ENCODE measurements around the gene UNC93B1. TPM values are rescaled to one million over a fixed set of nuclear protein-coding genes. Genes with fewer than 3 reads are reported as not detected.

UNC93B1 gene
- total RNA-seq, 5 donors from 2014 or later (not counting 1 experiment from before 2014, with no cell fraction given): 16.7 to 38.6 (median 27.8) TPM

- H3K36me3 ChIP-seq (ENCODE audit: control insufficient read depth in 2 of 2, extremely low read depth in 1 of 2, insufficient read depth in 1 of 2, low read length in 1 of 2): no peaks in the 10 kb centered on the region
- 69% methylated on average over 26 of the region's 33 CpGs for WGBS (ENCODE audit: insufficient coverage)
- no peak within 1 kb of the TSS for H3K4me3 ChIP-seq (ENCODE audit: control insufficient read depth in 1 of 2, extremely low read depth in 1 of 2, low read length in 1 of 2)
- H3K4me1 Mint-ChIP-seq: peaks cover 7 to 13% (median 7%) of the 10 kb centered on the region in 3 donors
- DNase-seq (peak in 3 of 35 experiments; percentile 19 to 55 (median 19)), ATAC-seq (replicated peaks in 1 of 4) (no peak)
- no peaks in the 10 kb centered on the region for H3K36me3 Mint-ChIP-seq
- H3K27ac ChIP-seq (ENCODE audit: low read length): no peak within 1 kb of the TSS
- H3K9me3 Mint-ChIP-seq: no peaks in the 10 kb centered on the region
- no peaks in the 10 kb centered on the region for H3K9me3 ChIP-seq
- peaks cover 0 to 3% of the 10 kb centered on the region in 2 donors for H3K27me3 Mint-ChIP-seq
- ChIA-PET CTCF (no interaction called here), POLR2A (no interaction called here)
- H3K4me3 Mint-ChIP-seq: no peak within 1 kb of the TSS
- H3K4me1 ChIP-seq (ENCODE audit: control insufficient read depth in 1 of 2, extremely low read depth in 1 of 2, insufficient read depth in 2 of 2, low read length in 2 of 2): peaks cover 0 to 13% of the 10 kb centered on the region in 2 experiments
- peaks cover 0 to 36% of the 10 kb centered on the region in 2 experiments for H3K27me3 ChIP-seq (replicated peaks in 1 of 2; ENCODE audit: control insufficient read depth in 2 of 2, extremely low read depth in 1 of 2, insufficient read depth in 2 of 2, low read length in 1 of 2)
- H3K27ac Mint-ChIP-seq: peak within 1 kb of the TSS in 1 of 2 donors; percentile 4
Observed at GRCh38 chr11:68010090-68011041, 6.5 kb upstream of the UNC93B1 start, which contains the start of gene ALDH3B1. TSS of gene ALDH3B1 (plus strand) at chr11:68010327. CDS start at chr11:68015298, 4,971 bp downstream.

- Mint-ChIP-seq H3K4me1 (peaks cover 11 to 20% (median 13%) of the 10 kb centered on the region in 3 donors), H3K9me3 (no peaks in the 10 kb centered on the region), H3K4me3 (no peak overlapping the region), H3K36me3 (no peaks in the 10 kb centered on the region), H3K27me3 (peaks cover 0 to 3% of the 10 kb centered on the region in 2 donors), H3K27ac (peak overlapping the region in 1 of 2 donors; percentile 4)
- H3K27me3 ChIP-seq (replicated peaks in 1 of 2; ENCODE audit: control insufficient read depth in 2 of 2, extremely low read depth in 1 of 2, insufficient read depth in 2 of 2, low read length in 1 of 2): peaks cover 0 to 32% of the 10 kb centered on the region in 2 experiments
- no peaks in the 10 kb centered on the region for H3K36me3 ChIP-seq (ENCODE audit: control insufficient read depth in 2 of 2, extremely low read depth in 1 of 2, insufficient read depth in 1 of 2, low read length in 1 of 2)
- H3K4me1 ChIP-seq (ENCODE audit: control insufficient read depth in 1 of 2, extremely low read depth in 1 of 2, insufficient read depth in 2 of 2, low read length in 2 of 2): peaks cover 0 to 17% of the 10 kb centered on the region in 2 experiments
- POLR2A ChIA-PET: no interaction called here
- CTCF ChIA-PET: no interaction called here
- no peak overlapping the region for H3K27ac ChIP-seq (ENCODE audit: low read length)
- peak in 1 of 35 experiments; percentile 20 for DNase-seq
- H3K9me3 ChIP-seq: no peaks in the 10 kb centered on the region
- WGBS (ENCODE audit: insufficient coverage): 95% methylated on average over 2 of the region's 12 CpGs
- no peak overlapping the region for H3K4me3 ChIP-seq (ENCODE audit: control insufficient read depth in 1 of 2, extremely low read depth in 1 of 2, low read length in 1 of 2)
- no peak for ATAC-seq (replicated peaks in 1 of 4)
Observed at GRCh38 chr11:68009391-68010089, 5.6 kb upstream of the UNC93B1 start.

GRCh38 chr11:68008381-68009337, 4.8 kb upstream of the UNC93B1 start:
- Histone ChIP-seq H3K27ac (ENCODE audit: low read length) (no peak overlapping the region), H3K27me3 (replicated peaks in 1 of 2; ENCODE audit: control insufficient read depth in 2 of 2, extremely low read depth in 1 of 2, insufficient read depth in 2 of 2, low read length in 1 of 2) (peaks cover 0 to 28% of the 10 kb centered on the region in 2 experiments), H3K4me3 (ENCODE audit: control insufficient read depth in 1 of 2, extremely low read depth in 1 of 2, low read length in 1 of 2) (no peak overlapping the region), H3K36me3 (ENCODE audit: control insufficient read depth in 2 of 2, extremely low read depth in 1 of 2, insufficient read depth in 1 of 2, low read length in 1 of 2) (no peaks in the 10 kb centered on the region), H3K9me3 (no peaks in the 10 kb centered on the region), H3K4me1 (ENCODE audit: control insufficient read depth in 1 of 2, extremely low read depth in 1 of 2, insufficient read depth in 2 of 2, low read length in 2 of 2) (peaks cover 0 to 23% of the 10 kb centered on the region in 2 experiments)
- Mint-ChIP-seq H3K36me3 (no peaks in the 10 kb centered on the region), H3K27ac (peak overlapping the region in 1 of 2 donors; percentile 28), H3K27me3 (peaks cover 0 to 3% of the 10 kb centered on the region in 2 donors), H3K9me3 (no peaks in the 10 kb centered on the region), H3K4me1 (peaks cover 15 to 25% (median 19%) of the 10 kb centered on the region in 3 donors), H3K4me3 (no peak overlapping the region)
- DNase-seq (no peak), ATAC-seq (replicated peaks in 1 of 4) (peak in 1 of 4 experiments; percentile 24)
- 68% methylated on average over 17 of the region's 27 CpGs for WGBS (ENCODE audit: insufficient coverage)
- CTCF ChIA-PET: no interaction called here
- POLR2A ChIA-PET: no interaction called here

GRCh38 chr11:68007498-68008380, 3.8 kb upstream of the UNC93B1 start:
- Histone ChIP-seq H3K4me1 (ENCODE audit: control insufficient read depth in 1 of 2, extremely low read depth in 1 of 2, insufficient read depth in 2 of 2, low read length in 2 of 2) (peaks cover 0 to 29% of the 10 kb centered on the region in 2 experiments), H3K27ac (ENCODE audit: low read length) (no peak overlapping the region), H3K27me3 (replicated peaks in 1 of 2; ENCODE audit: control insufficient read depth in 2 of 2, extremely low read depth in 1 of 2, insufficient read depth in 2 of 2, low read length in 1 of 2) (peaks cover 0 to 20% of the 10 kb centered on the region in 2 experiments), H3K9me3 (no peaks in the 10 kb centered on the region), H3K36me3 (ENCODE audit: control insufficient read depth in 2 of 2, extremely low read depth in 1 of 2, insufficient read depth in 1 of 2, low read length in 1 of 2) (no peaks in the 10 kb centered on the region), H3K4me3 (ENCODE audit: control insufficient read depth in 1 of 2, extremely low read depth in 1 of 2, low read length in 1 of 2) (no peak overlapping the region)
- no peak for DNase-seq
- 76% methylated on average over 13 of the region's 16 CpGs for WGBS (ENCODE audit: insufficient coverage)
- ATAC-seq (replicated peaks in 1 of 4): no peak
- peaks cover 18 to 29% (median 19%) of the 10 kb centered on the region in 3 donors for H3K4me1 Mint-ChIP-seq
- peaks cover 0 to 3% of the 10 kb centered on the region in 2 donors for H3K27me3 Mint-ChIP-seq
- CTCF ChIA-PET: no interaction called here
- no peaks in the 10 kb centered on the region for H3K36me3 Mint-ChIP-seq
- H3K4me3 Mint-ChIP-seq: no peak overlapping the region
- POLR2A ChIA-PET: no interaction called here
- no peaks in the 10 kb centered on the region for H3K9me3 Mint-ChIP-seq
- H3K27ac Mint-ChIP-seq: no peak overlapping the region

- H3K4me3 ChIP-seq (ENCODE audit: control insufficient read depth in 1 of 2, extremely low read depth in 1 of 2, low read length in 1 of 2): no peak overlapping the region
- H3K36me3 ChIP-seq (ENCODE audit: control insufficient read depth in 2 of 2, extremely low read depth in 1 of 2, insufficient read depth in 1 of 2, low read length in 1 of 2): no peaks in the 10 kb centered on the region
- ATAC-seq (replicated peaks in 1 of 4) (no peak), DNase-seq (no peak)
- 95% methylated on average over 7 of the region's 7 CpGs for WGBS (ENCODE audit: insufficient coverage)
- POLR2A ChIA-PET: no interaction called here
- CTCF ChIA-PET: no interaction called here
- peaks cover 19 to 36% (median 25%) of the 10 kb centered on the region in 3 donors for H3K4me1 Mint-ChIP-seq
- H3K9me3 ChIP-seq: no peaks in the 10 kb centered on the region
- H3K27me3 ChIP-seq (replicated peaks in 1 of 2; ENCODE audit: control insufficient read depth in 2 of 2, extremely low read depth in 1 of 2, insufficient read depth in 2 of 2, low read length in 1 of 2): peaks cover 0 to 10% of the 10 kb centered on the region in 2 experiments
- no peaks in the 10 kb centered on the region for H3K9me3 Mint-ChIP-seq
- no peak overlapping the region for H3K4me3 Mint-ChIP-seq
- no peak overlapping the region for H3K27ac Mint-ChIP-seq
- H3K27me3 Mint-ChIP-seq: peaks cover 0 to under 1% of the 10 kb centered on the region in 2 donors
- H3K4me1 ChIP-seq (ENCODE audit: control insufficient read depth in 1 of 2, extremely low read depth in 1 of 2, insufficient read depth in 2 of 2, low read length in 2 of 2): peaks cover 0 to 32% of the 10 kb centered on the region in 2 experiments
- no peak overlapping the region for H3K27ac ChIP-seq (ENCODE audit: low read length)
- no peaks in the 10 kb centered on the region for H3K36me3 Mint-ChIP-seq
Observed at GRCh38 chr11:68006606-68007166, 2.8 kb upstream of the UNC93B1 start.
